HFF-Myc (cell line): ENCODE measurements around the gene CNTN2.

Experiments used
- DNase-seq: peaks from one replicate; pipeline ENCODE4 v3.0.0-alpha.2; 2011; ENCODE audit warnings: low read depth; ENCODE audit errors: extremely low read depth
- H3K4me3 ChIP-seq: replicated peaks from 2 replicates; pipeline ENCODE4 v1.5.1; 2011; ENCODE audit warnings: low read depth, mild to moderate bottlenecking, control low read depth, low read length
- CTCF ChIP-seq: IDR thresholded peaks from 2 replicates; pipeline ENCODE4 v1.5.1; 2012; ENCODE audit warnings: mild to moderate bottlenecking, low read depth, low read length, control low read depth; ENCODE audit errors: missing control alignments

The CNTN2 gene

DNA sequence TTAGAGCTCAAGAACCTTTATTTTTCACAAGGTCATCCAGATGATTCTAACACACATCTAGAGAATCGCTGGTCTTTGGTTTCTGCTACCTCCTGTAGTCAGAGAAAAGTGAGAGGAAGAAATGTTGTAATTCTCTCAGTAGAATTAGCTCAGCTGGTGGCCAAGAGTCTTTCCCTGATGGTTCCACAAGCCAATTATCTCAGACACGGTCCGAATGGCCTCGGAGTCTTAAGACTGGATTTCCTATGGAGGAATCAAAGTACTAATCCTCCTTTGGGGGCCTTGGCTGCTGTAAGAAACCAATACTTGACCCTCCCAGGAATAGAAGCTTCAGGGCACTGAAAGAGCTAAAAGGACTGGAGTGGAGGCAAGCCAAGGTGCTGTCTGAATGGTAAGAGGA, 39.4 kb downstream of the CNTN2 start:
- no peak for DNase-seq
- no peak for TF ChIP-seq CTCF
- H3K4me3 ChIP-seq, result no peak overlapping the region

- no peak within 1 kb of the TSS for H3K4me3 ChIP-seq
- no peak for DNase-seq
- no peak for TF ChIP-seq CTCF
These were observed 41.3 kb downstream of the CNTN2 start, which contains the start of gene TMEM81 for GRCh38 chr1:205084360-205084759. TSS of gene TMEM81 (minus strand) at chr1:205084460. CDS start at chr1:205084320, 140 bp downstream.

GRCh38 chr1:205088341-205088740, 45.3 kb downstream of the CNTN2 start:
- no peak for DNase-seq
- TF ChIP-seq CTCF, result no peak
- no peak overlapping the region for H3K4me3 ChIP-seq

GRCh38 chr1:205091043-205091740, 48.2 kb downstream of the CNTN2 start:
- DNase-seq, result no peak
- no peak for TF ChIP-seq CTCF
- H3K4me3 ChIP-seq, result no peak overlapping the region

DNA sequence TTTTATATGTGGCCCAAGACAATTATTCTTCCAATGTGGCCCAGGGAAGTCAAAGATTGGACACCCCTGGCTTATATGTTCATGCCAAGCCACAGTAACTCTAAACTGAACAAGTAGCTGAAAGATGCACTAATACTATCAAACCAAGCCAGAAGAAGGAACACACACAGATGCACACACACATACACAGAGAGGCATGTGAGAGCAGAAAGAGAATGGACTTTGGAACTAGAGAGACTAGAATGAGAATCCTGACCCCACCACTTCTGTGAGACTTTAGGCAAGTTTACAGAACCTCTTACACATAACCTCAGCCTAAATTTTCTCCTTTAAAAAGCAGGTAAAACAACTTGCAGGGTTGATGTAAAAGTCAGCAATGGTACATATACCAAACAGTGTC, 52.4 kb downstream of the CNTN2 start:
- no peak overlapping the region for H3K4me3 ChIP-seq
- no peak for TF ChIP-seq CTCF
- no peak for DNase-seq

DNA sequence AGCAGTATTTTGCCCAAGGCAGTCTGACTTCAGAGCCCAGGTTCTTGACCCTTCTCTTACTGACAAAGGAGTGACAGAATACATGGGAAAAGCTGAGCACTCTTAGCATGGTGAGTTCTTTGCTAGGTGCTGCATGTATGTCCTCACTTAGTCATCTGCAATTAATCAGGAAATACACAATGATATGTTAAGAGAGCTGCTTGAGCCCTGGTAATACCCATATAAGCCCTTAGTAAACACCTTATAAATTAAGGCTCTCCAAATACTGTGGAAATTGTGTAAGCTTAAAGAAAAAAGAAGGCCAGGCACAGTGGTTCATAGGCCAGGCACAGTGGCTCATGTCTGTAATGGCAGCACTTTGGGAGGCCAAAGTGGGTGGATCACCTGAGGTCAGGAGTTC, 55.2 kb downstream of the CNTN2 start:
- no peak overlapping the region for H3K4me3 ChIP-seq
- no peak for DNase-seq
- no peak for TF ChIP-seq CTCF

DNA sequence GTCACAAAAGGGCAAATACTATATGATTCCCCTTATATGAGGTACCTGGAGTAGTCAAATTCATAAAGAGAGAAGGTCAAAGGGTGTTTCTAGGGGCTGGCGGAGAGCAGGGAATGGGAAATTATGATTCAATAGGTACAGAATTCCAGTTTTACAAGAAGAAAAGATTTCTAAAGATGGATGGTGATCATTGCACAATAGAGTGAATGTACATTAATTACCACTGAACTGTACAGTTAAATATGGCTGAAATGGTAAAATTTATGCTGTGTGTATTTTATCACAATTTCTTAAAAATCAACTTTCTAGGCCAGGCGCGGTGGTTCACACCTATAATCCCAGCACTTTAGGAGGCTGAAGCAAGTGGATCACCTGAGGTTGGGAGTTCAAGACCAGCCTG, 59.4 kb downstream of the CNTN2 start:
- H3K4me3 ChIP-seq, result no peak overlapping the region

More for the DNA sequence above, 59.4 kb downstream of the CNTN2 start:
- no peak for DNase-seq
- no peak for TF ChIP-seq CTCF
